MM.1S (cell line): ENCODE measurements around the gene SCAMP4.

Experiments used
- CTCF ChIP-seq: fragments of 300-600 bp; sonication (generic); IDR thresholded peaks from 2 replicates; pipeline ENCODE4 v1.5.1; 2016; ENCODE audit warnings: antibody characterized with exemption, low read length, mixed read lengths
- EZH2 ChIP-seq: fragments of 300-600 bp; sonication (generic); optimal IDR thresholded peaks from 2 replicates; pipeline ENCODE3; 2017; ENCODE audit warnings: low read depth, mild to moderate bottlenecking, antibody characterized with exemption, low read length, mixed read lengths
- EZH2phosphoT487 ChIP-seq: fragments of 300-600 bp; sonication (generic); IDR thresholded peaks from 2 replicates; pipeline ENCODE4 v1.6.1; 2018; ENCODE audit warnings: antibody characterized with exemption, low read length

GRCh38 chr19:1957562-1958248 lies 52.5 kb downstream of the SCAMP4 start:
- TF ChIP-seq CTCF (no peak), EZH2phosphoT487 (no peak), EZH2 (no peak)
